ENCODE data around the gene TMEM253.
A peak's percentile ranks its signal among the peaks of the same experiment; 100 is the strongest.

TMEM253 gene

GRCh38 chr14:21071225-21072030 lies 29.4 kb upstream of the TMEM253 start:
- peak; percentile 92 to 94 for DNase-seq (ENCODE audit: low read depth in 2 of 2)
- TF ChIP-seq CTCF (IDR thresholded peaks at IDR 0.05; ENCODE audit: low read depth, low read length), result no peak
- peak overlapping the region; percentile 67 to 76 for H3K4me3 ChIP-seq (replicated peaks in 1 of 2; ENCODE audit: low read depth in 2 of 2, low read length in 2 of 2)

GRCh38 chr14:21072031-21072473 lies 28.8 kb upstream of the TMEM253 start:
- peak; percentile 4 for TF ChIP-seq CTCF (IDR thresholded peaks at IDR 0.05; ENCODE audit: low read depth, low read length)
- DNase-seq (ENCODE audit: low read depth in 2 of 2), result peak; percentile 83 to 90
- peak overlapping the region; percentile 67 to 76 for H3K4me3 ChIP-seq (replicated peaks in 1 of 2; ENCODE audit: low read depth in 2 of 2, low read length in 2 of 2)

GRCh38 chr14:21072781-21073339 lies 28.0 kb upstream of the TMEM253 start:
- H3K4me3 ChIP-seq (replicated peaks in 1 of 2; ENCODE audit: low read depth in 2 of 2, low read length in 2 of 2), result no peak overlapping the region
- no peak for TF ChIP-seq CTCF (IDR thresholded peaks at IDR 0.05; ENCODE audit: low read depth, low read length)
- no peak for DNase-seq (ENCODE audit: low read depth in 2 of 2)

GRCh38 chr14:21073921-21074320 lies 26.9 kb upstream of the TMEM253 start:
- TF ChIP-seq CTCF (IDR thresholded peaks at IDR 0.05; ENCODE audit: low read depth, low read length), result no peak
- H3K4me3 ChIP-seq (replicated peaks in 1 of 2; ENCODE audit: low read depth in 2 of 2, low read length in 2 of 2), result no peak overlapping the region
- DNase-seq (ENCODE audit: low read depth in 2 of 2), result no peak

GRCh38 chr14:21074398-21075272 lies 26.2 kb upstream of the TMEM253 start:
- no peak overlapping the region for H3K4me3 ChIP-seq (replicated peaks in 1 of 2; ENCODE audit: low read depth in 2 of 2, low read length in 2 of 2)
- no peak for TF ChIP-seq CTCF (IDR thresholded peaks at IDR 0.05; ENCODE audit: low read depth, low read length)
- no peak for DNase-seq (ENCODE audit: low read depth in 2 of 2)

- H3K4me3 ChIP-seq (replicated peaks in 1 of 2; ENCODE audit: low read depth in 2 of 2, low read length in 2 of 2), result no peak overlapping the region
- DNase-seq (ENCODE audit: low read depth in 2 of 2), result no peak
- no peak for TF ChIP-seq CTCF (IDR thresholded peaks at IDR 0.05; ENCODE audit: low read depth, low read length)
Observed at GRCh38 chr14:21075719-21076437, 25.0 kb upstream of the TMEM253 start.
